Spinal cord (tissue), 10 donors: ENCODE measurements around the gene SV2A. TPM values are rescaled to one million over a fixed set of nuclear protein-coding genes. Genes with fewer than 3 reads are reported as not detected.

Source experiments
- DNase-seq, 6 donors: peaks; one replicate each; pipeline versions ENCODE4 v3.0.0 to v3.0.0-alpha.2; 2013 to 2015; ENCODE audit warnings: low spot score in 6 of 6, low read depth in 4 of 6
- H3K27ac ChIP-seq: one replicate; pipeline ENCODE4 v1.5.1; 2013; ENCODE audit warnings: low read depth, low read length, control low read depth
- H3K27me3 ChIP-seq: one replicate; pipeline ENCODE4 v1.6.1; 2013; ENCODE audit warnings: low read length; ENCODE audit not compliant: control insufficient read depth, insufficient read depth
- H3K36me3 ChIP-seq: one replicate; pipeline ENCODE4 v1.6.1; 2013; ENCODE audit warnings: low read length; ENCODE audit not compliant: control insufficient read depth, insufficient read depth
- H3K4me1 ChIP-seq: one replicate; pipeline ENCODE4 v1.6.1; 2013; ENCODE audit warnings: low read length; ENCODE audit not compliant: control insufficient read depth, insufficient read depth
- H3K4me3 ChIP-seq: one replicate; pipeline ENCODE4 v1.5.1; 2013; ENCODE audit warnings: low read depth, low read length, control low read depth
- H3K9me3 ChIP-seq: one replicate; pipeline ENCODE4 v1.6.1; 2013; ENCODE audit warnings: low read length; ENCODE audit not compliant: control insufficient read depth, insufficient read depth
- WGBS: methylation state at CpG from one replicate; pipeline ENCODE4 v1.1.5; 2013; ENCODE audit warnings: missing lambda C conversion rate; ENCODE audit not compliant: insufficient coverage; 5-methylcytosine and 5-hydroxymethylcytosine counted together
- polyA plus RNA-seq, 2 donors: library from polyadenylated mRNA; unstranded; fragments of 120-200 nt; gene quantifications; one replicate each; pipeline ENCODE4 v1.2.1, GENCODE V29; 2013; ENCODE audit not compliant: insufficient read length in 2 of 2
- total RNA-seq, 2 donors: library from RNA; depleted of rRNA in 1 of 2; stranded (reverse); fragments of 120-200 nt in 1 of 2; fragments of >200 nt in 1 of 2; gene quantifications; one replicate each; pipeline versions ENCODE4 v1.2.3 to v1.2.4, GENCODE V29; 2013 to 2014
- donor health status: healthy.

SV2A gene
- total and polyA plus RNA-seq, 4 donors: 31.3 to 172 (median 123) TPM

DNA sequence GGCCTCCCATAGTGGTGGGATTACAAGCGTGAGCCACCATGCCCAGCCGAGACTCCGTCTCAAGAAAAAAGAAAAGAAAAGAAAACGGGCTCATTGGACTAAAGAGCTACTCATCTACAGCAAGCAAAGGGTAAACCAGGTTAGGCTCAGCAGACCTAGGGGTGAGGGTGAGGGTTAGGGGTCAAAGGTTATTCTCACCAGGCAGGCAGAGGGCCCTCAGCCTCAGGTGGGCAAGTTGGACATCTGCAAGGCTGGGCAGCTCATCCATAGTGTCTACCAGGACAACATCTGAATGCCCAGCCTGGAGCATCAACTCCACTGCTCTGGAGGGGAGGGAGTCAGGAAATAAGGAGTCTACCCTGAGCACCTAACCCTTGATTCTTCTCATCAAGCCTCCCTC lies 15.6 kb upstream of the SV2A start:
- peaks cover 18% of the 10 kb centered on the region for H3K4me1 ChIP-seq
- no peak overlapping the region for H3K4me3 ChIP-seq
- no peaks in the 10 kb centered on the region for H3K9me3 ChIP-seq
- H3K27ac ChIP-seq: no peak overlapping the region
- WGBS: 90% methylated on average over 2 of the region's 4 CpGs
- H3K36me3 ChIP-seq: peaks cover 12% of the 10 kb centered on the region
- H3K27me3 ChIP-seq: no peaks in the 10 kb centered on the region
- no peak for DNase-seq

DNA sequence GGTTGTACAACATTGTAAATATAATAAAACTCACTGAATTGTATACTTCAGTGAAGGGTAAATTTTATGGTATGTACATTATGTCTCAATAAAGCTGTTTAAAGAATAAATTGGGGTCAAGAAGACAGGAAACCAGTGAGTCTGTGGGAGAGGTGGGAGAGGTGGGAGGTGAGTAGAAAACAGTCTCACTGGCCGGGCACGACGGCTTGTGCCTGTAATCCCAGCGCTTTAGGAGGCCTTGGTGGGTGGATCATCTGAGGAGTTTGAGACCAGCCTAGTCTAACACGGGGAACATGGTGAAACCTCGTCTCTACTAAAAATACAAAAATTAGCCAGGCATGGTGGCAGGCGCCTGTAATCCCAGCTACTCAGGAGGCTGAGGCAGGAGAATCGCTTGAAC lies 14.8 kb upstream of the SV2A start:
- no peak overlapping the region for H3K27ac ChIP-seq
- peaks cover 12% of the 10 kb centered on the region for H3K36me3 ChIP-seq
- 94% methylated on average over 4 of the region's 8 CpGs for WGBS
- DNase-seq: no peak
- H3K4me1 ChIP-seq: peaks cover 17% of the 10 kb centered on the region
- no peak overlapping the region for H3K4me3 ChIP-seq
- no peaks in the 10 kb centered on the region for H3K27me3 ChIP-seq
- no peaks in the 10 kb centered on the region for H3K9me3 ChIP-seq

- Histone ChIP-seq H3K4me3 (no peak overlapping the region), H3K36me3 (peaks cover 14% of the 10 kb centered on the region), H3K27ac (no peak overlapping the region), H3K4me1 (peaks cover 18% of the 10 kb centered on the region), H3K9me3 (no peaks in the 10 kb centered on the region), H3K27me3 (no peaks in the 10 kb centered on the region)
- no peak for DNase-seq
- WGBS: 80% methylated on average over 9 of the region's 13 CpGs
Observed at GRCh38 chr1:149931212-149931790, 13.7 kb upstream of the SV2A start.

DNA sequence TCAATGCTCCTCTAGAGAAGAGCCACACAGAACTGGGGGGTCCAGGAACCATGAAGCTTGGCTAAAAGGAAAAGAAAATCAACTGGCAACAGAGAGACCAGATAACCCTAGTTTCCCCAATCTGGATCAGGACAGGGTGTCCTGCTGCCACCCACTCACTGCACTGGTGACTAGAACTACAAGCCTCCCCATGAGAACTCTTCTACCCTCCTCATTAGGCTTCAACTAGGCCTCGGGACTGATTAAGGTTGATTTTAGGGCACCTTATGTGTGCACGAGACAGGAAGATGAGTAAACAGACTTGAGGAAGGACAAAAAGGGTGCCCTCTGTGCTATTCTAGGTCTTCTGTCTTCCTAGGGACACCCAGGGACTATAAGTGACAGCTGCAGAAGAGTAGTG lies 12.2 kb upstream of the SV2A start:
- 100% methylated on average over 1 of the region's 2 CpGs for WGBS
- DNase-seq: no peak
- peaks cover 28% of the 10 kb centered on the region for H3K36me3 ChIP-seq
- peaks cover 18% of the 10 kb centered on the region for H3K4me1 ChIP-seq
- no peaks in the 10 kb centered on the region for H3K9me3 ChIP-seq
- no peaks in the 10 kb centered on the region for H3K27me3 ChIP-seq
- H3K27ac ChIP-seq: no peak overlapping the region
- H3K4me3 ChIP-seq: no peak overlapping the region

DNA sequence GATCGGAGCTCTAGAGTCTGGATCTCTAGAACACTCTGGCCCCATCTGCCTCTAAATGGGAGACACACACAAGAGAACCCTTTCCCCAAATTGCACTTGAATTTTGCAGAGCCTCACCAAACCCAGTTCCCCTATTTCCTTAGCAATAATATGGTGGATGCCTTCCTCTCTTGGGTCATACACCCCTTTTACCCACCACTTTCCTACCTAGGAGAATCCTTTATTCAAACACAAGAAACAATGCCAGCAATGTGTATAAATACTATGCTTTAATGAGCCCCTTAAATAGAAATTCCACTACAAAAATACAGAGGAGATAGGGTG lies 10.7 kb upstream of the SV2A start:
- Histone ChIP-seq H3K4me3 (peak overlapping the region; percentile 94), H3K27ac (peak overlapping the region; percentile 98), H3K4me1 (peaks cover 18% of the 10 kb centered on the region), H3K9me3 (no peaks in the 10 kb centered on the region), H3K27me3 (no peaks in the 10 kb centered on the region), H3K36me3 (peaks cover 33% of the 10 kb centered on the region)
- WGBS: no CpG with 5 or more reads among the region's 1 CpG
- DNase-seq: no peak

- DNase-seq: peak; percentile 82 to 98 (median 91)
- peak within 1 kb of the TSS; percentile 98 for H3K27ac ChIP-seq
- H3K9me3 ChIP-seq: no peaks in the 10 kb centered on the region
- 0% methylated on average over 44 of the region's 47 CpGs for WGBS
- peaks cover 34% of the 10 kb centered on the region for H3K36me3 ChIP-seq
- H3K4me1 ChIP-seq: peaks cover 18% of the 10 kb centered on the region
- H3K27me3 ChIP-seq: no peaks in the 10 kb centered on the region
- peak within 1 kb of the TSS; percentile 94 for H3K4me3 ChIP-seq
Observed at GRCh38 chr1:149927563-149928400, 10.1 kb upstream of the SV2A start, which contains the start of gene SF3B4. Gene SF3B4, minus strand, starts transcription at chr1:149927803. Its CDS starts 44 bp downstream, at chr1:149927759.

DNA sequence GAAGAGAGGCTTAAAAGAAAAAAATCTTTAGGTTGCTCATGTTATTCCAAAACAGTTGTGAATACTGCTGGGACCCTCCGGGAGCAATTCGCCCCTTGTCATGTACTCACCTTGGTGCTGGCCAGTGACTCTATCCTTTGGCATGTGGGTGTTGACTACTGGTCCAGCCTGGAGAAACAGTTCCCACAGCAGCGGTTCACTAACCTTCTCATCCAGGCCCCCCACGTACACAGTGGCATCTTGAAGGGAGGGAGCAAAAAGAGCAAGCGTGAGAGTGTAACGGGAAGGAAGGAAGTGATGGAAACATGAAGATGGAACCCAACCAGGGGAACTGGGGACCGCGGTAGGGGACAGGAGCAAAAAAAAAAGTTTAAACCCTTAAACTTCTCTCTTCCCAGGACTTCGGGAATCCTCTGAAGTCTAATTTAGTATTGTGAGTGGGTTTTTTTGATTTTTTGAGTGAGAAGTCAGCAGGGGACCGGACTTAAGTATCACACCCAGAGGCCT lies 9.5 kb upstream of the SV2A start:
- WGBS: 10% methylated on average over 2 of the region's 10 CpGs
- Histone ChIP-seq H3K27ac (peak overlapping the region; percentile 98), H3K27me3 (no peaks in the 10 kb centered on the region), H3K4me3 (peak overlapping the region; percentile 94), H3K36me3 (peaks cover 39% of the 10 kb centered on the region), H3K9me3 (no peaks in the 10 kb centered on the region), H3K4me1 (peaks cover 18% of the 10 kb centered on the region)
- DNase-seq: no peak

GRCh38 chr1:149926296-149926695 lies 8.7 kb upstream of the SV2A start:
- Histone ChIP-seq H3K4me3 (no peak overlapping the region), H3K36me3 (peaks cover 40% of the 10 kb centered on the region), H3K27ac (no peak overlapping the region), H3K9me3 (no peaks in the 10 kb centered on the region), H3K4me1 (peaks cover 18% of the 10 kb centered on the region), H3K27me3 (no peaks in the 10 kb centered on the region)
- 86% methylated on average over 8 of the region's 9 CpGs for WGBS
- DNase-seq: no peak

DNA sequence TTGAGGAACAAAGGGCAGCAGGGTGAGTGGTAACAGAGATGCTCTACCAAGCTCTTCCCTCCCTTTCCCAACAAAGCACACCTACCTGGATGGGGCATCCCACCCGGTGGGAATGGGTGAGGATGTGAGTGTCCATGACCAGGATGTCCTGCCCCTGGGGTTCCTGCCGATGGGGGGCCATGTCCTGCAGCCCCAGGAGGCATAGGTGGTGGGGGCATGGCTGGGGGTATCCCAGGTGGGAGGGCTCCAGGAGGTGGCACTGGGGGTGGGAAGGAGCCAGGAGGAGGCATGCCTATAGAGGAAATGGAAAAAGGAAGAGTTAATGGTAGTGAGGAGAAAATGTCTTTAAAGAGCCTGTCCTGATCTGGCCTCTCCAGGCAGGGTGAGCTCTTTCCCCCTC lies 8.1 kb upstream of the SV2A start:
- no peaks in the 10 kb centered on the region for H3K27me3 ChIP-seq
- H3K27ac ChIP-seq: no peak overlapping the region
- no peak overlapping the region for H3K4me3 ChIP-seq
- peaks cover 18% of the 10 kb centered on the region for H3K4me1 ChIP-seq
- peaks cover 40% of the 10 kb centered on the region for H3K36me3 ChIP-seq
- no peaks in the 10 kb centered on the region for H3K9me3 ChIP-seq
- DNase-seq: no peak
- WGBS: 92% methylated on average over 1 of the region's 2 CpGs

DNA sequence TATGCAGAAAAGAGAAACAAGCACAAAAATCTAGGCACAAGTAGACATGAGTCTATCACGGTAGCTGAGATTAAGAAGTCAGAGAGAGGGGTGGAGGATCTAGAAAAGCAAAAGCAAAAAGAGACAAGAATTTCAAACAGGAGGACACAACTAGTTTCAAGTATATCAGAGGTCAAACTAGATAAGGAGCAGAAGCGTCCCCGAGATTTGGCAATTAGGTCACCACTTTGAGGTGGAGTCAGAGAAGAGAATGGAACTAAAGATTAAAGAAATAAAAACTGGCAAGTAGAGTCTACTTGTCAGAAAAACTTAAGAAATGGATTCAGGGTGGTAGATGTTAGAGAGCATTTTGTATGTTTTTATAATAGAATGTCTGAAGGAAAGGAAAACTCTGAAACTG lies 7.7 kb upstream of the SV2A start:
- DNase-seq: no peak
- H3K4me1 ChIP-seq: peaks cover 18% of the 10 kb centered on the region
- H3K9me3 ChIP-seq: no peaks in the 10 kb centered on the region
- no peak overlapping the region for H3K27ac ChIP-seq
- WGBS: 88% methylated on average over 2 of the region's 3 CpGs
- H3K27me3 ChIP-seq: no peaks in the 10 kb centered on the region
- peaks cover 38% of the 10 kb centered on the region for H3K36me3 ChIP-seq
- H3K4me3 ChIP-seq: no peak overlapping the region
